ENCODE data around the gene SYT4. TPM values are rescaled to one million over a fixed set of nuclear protein-coding genes. Genes with fewer than 3 reads are reported as not detected.

Gene SYT4
- not detected in 2 replicates for total RNA-seq
- long read RNA-seq: 0 reads

GRCh38 chr18:43277164-43277600 is at the start of gene SYT4:
TSS of gene SYT4 (minus strand) at chr18:43277490. CDS start at chr18:43277281, 209 bp downstream.
- TF ChIP-seq CTCF (IDR thresholded peaks at IDR 0.05): no peak
- H3K4me1 Mint-ChIP-seq (ENCODE audit: unreplicated experiment): peaks cover 1% of the 10 kb centered on the region
- no peak within 1 kb of the TSS for H3K4me3 Mint-ChIP-seq (ENCODE audit: unreplicated experiment)
- H3K36me3 Mint-ChIP-seq (ENCODE audit: unreplicated experiment): no peaks in the 10 kb centered on the region
- DNase-seq (ENCODE audit: extremely low spot score, unreplicated experiment): no peak
- H3K9me3 Mint-ChIP-seq (ENCODE audit: unreplicated experiment): no peaks in the 10 kb centered on the region
- no peak within 1 kb of the TSS for H3K27ac Mint-ChIP-seq (ENCODE audit: unreplicated experiment)
- H3K27me3 Mint-ChIP-seq (ENCODE audit: unreplicated experiment): peaks cover 37% of the 10 kb centered on the region

DNA sequence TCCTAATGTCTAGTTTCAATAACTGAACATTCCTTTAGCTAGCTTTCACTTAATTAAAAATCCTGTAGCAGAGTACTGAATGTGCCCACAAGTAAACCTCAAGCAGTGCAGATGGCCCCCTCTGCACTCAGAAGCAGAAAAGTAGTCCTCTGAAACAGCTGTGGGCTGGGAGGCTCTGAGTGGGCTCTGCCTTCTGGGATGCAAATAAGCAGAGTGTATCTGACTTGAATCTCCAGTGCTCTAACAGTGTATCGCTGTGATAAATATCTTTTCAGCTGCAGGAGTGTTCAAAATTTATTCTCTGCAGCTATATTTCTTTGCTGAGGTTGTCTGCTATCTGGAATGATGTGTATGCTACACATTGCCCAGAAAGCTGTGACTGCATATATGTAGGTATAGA is 44.8 kb upstream of the SYT4 start:
- Mint-ChIP-seq H3K27me3 (ENCODE audit: unreplicated experiment) (no peaks in the 10 kb centered on the region), H3K36me3 (ENCODE audit: unreplicated experiment) (no peaks in the 10 kb centered on the region), H3K4me3 (ENCODE audit: unreplicated experiment) (no peak overlapping the region), H3K27ac (ENCODE audit: unreplicated experiment) (no peak overlapping the region), H3K4me1 (ENCODE audit: unreplicated experiment) (no peaks in the 10 kb centered on the region), H3K9me3 (ENCODE audit: unreplicated experiment) (peaks cover 8% of the 10 kb centered on the region)
- TF ChIP-seq CTCF (IDR thresholded peaks at IDR 0.05): no peak
- DNase-seq (ENCODE audit: extremely low spot score, unreplicated experiment): no peak

- Mint-ChIP-seq H3K4me1 (ENCODE audit: unreplicated experiment) (no peaks in the 10 kb centered on the region), H3K9me3 (ENCODE audit: unreplicated experiment) (no peaks in the 10 kb centered on the region), H3K27ac (ENCODE audit: unreplicated experiment) (no peak overlapping the region), H3K36me3 (ENCODE audit: unreplicated experiment) (no peaks in the 10 kb centered on the region), H3K4me3 (ENCODE audit: unreplicated experiment) (no peak overlapping the region), H3K27me3 (ENCODE audit: unreplicated experiment) (no peaks in the 10 kb centered on the region)
- TF ChIP-seq CTCF (IDR thresholded peaks at IDR 0.05): no peak
- no peak for DNase-seq (ENCODE audit: extremely low spot score, unreplicated experiment)
Measured at GRCh38 chr18:43314941-43315340, 37.7 kb upstream of the SYT4 start.

DNA sequence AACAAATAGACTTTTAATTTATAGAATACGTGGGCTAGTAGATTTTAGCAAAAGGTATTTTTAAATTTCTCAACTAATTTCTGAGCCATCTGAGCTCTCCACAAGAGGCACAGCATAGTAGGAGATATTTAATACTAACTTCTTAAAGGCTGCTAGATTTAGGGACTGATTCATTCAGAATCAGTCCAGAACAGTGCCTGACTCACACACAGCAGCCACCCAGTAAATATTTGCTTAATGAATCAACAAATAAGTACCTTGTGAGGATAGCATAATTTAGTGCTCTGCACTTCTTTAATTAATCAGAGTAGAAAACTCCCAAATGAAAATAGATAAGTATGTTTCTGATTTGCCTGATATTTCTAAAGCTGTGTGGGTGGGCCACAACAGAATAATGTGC is 35.6 kb upstream of the SYT4 start:
- Mint-ChIP-seq H3K4me1 (ENCODE audit: unreplicated experiment) (no peaks in the 10 kb centered on the region), H3K27ac (ENCODE audit: unreplicated experiment) (no peak overlapping the region), H3K36me3 (ENCODE audit: unreplicated experiment) (no peaks in the 10 kb centered on the region), H3K9me3 (ENCODE audit: unreplicated experiment) (no peaks in the 10 kb centered on the region), H3K27me3 (ENCODE audit: unreplicated experiment) (no peaks in the 10 kb centered on the region), H3K4me3 (ENCODE audit: unreplicated experiment) (no peak overlapping the region)
- DNase-seq (ENCODE audit: extremely low spot score, unreplicated experiment): no peak
- TF ChIP-seq CTCF (IDR thresholded peaks at IDR 0.05): no peak

- no peak for DNase-seq (ENCODE audit: extremely low spot score, unreplicated experiment)
- H3K4me1 Mint-ChIP-seq (ENCODE audit: unreplicated experiment): no peaks in the 10 kb centered on the region
- H3K36me3 Mint-ChIP-seq (ENCODE audit: unreplicated experiment): no peaks in the 10 kb centered on the region
- H3K27ac Mint-ChIP-seq (ENCODE audit: unreplicated experiment): no peak overlapping the region
- no peaks in the 10 kb centered on the region for H3K27me3 Mint-ChIP-seq (ENCODE audit: unreplicated experiment)
- TF ChIP-seq CTCF (IDR thresholded peaks at IDR 0.05): no peak
- H3K9me3 Mint-ChIP-seq (ENCODE audit: unreplicated experiment): no peaks in the 10 kb centered on the region
- no peak overlapping the region for H3K4me3 Mint-ChIP-seq (ENCODE audit: unreplicated experiment)
Measured at GRCh38 chr18:43310239-43310638, 32.9 kb upstream of the SYT4 start.
